ENCODE measurements around the gene CBX2.
"Not testable (repeated sequence)": the region's sequence is repeated elsewhere in the genome, so short reads cannot be mapped to it uniquely, and the experiment has no call there.

The CBX2 gene

GRCh38 chr17:79749156-79749815, 28.7 kb upstream of the CBX2 start:
- TF ChIP-seq, protein P1, sequence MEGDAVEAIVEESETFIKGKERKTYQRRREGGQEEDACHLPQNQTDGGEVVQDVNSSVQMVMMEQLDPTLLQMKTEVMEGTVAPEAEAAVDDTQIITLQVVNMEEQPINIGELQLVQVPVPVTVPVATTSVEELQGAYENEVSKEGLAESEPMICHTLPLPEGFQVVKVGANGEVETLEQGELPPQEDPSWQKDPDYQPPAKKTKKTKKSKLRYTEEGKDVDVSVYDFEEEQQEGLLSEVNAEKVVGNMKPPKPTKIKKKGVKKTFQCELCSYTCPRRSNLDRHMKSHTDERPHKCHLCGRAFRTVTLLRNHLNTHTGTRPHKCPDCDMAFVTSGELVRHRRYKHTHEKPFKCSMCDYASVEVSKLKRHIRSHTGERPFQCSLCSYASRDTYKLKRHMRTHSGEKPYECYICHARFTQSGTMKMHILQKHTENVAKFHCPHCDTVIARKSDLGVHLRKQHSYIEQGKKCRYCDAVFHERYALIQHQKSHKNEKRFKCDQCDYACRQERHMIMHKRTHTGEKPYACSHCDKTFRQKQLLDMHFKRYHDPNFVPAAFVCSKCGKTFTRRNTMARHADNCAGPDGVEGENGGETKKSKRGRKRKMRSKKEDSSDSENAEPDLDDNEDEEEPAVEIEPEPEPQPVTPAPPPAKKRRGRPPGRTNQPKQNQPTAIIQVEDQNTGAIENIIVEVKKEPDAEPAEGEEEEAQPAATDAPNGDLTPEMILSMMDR (IDR thresholded peaks at IDR 0.05; ENCODE audit: control extremely low read depth, extremely low read depth, low read depth, missing control alignments): no peak
- CTCF ChIA-PET: no interaction called here
- POLR2A ChIA-PET: no interaction called here
- no peak for DNase-seq (ENCODE audit: extremely low spot score)

GRCh38 chr17:79749958-79750357, 28.0 kb upstream of the CBX2 start:
- TF ChIP-seq, protein P1 (IDR thresholded peaks at IDR 0.05; ENCODE audit: control extremely low read depth, extremely low read depth, low read depth, missing control alignments): no peak
- ChIA-PET CTCF (no interaction called here), POLR2A (no interaction called here)
- DNase-seq (ENCODE audit: extremely low spot score): no peak

DNA sequence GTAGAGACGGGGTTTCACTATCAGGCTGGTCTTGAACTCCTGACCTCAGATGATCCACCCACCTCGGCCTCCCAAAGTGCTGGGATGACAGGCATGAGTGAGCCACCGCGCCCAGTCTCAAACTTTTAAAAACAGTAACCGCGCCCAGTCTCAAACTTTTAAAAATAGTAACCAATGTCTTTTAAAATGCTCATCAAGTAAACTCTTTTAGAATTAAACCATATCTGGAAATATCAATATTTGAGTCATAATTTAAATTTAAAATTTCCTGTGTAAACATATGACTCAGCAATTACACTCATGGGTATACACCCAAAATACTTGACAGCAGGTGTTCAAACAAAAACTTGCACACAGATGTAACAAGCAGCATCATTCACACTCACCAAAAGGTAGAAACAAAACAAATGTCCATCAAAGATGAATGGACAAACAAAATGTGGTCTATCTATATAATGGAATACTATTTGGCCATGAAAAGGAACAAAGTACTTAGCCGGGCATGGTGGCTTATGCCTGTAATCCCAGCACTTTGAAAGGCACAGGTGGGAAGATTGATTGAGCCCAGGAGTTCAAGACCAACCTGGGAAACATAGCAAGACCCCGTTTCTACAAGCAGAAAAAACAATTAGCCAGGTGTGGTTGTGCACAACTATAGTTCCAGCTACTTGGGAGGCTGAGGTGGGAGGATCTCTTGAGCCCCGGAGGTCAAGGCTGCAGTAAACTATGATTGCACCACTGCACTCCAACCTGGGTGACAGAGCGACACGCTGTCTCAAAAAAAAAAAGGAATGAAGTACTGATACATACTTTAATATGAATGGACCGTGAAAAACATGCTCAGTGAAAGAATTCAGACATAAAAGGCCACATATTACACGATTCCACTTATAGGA, 27.1 kb upstream of the CBX2 start:
- POLR2A ChIA-PET: interaction anchor here (0.6 kb wide), 1 partner anchor 662 kb away, joined by 3 read pairs; no protein-coding TSS in a partner anchor
- no peak for DNase-seq (ENCODE audit: extremely low spot score)
- CTCF ChIA-PET: interaction anchor here (1.7 kb wide), 1 partner anchor 258 kb away, joined by 3 read pairs; no protein-coding TSS in a partner anchor
- TF ChIP-seq, protein P1 (IDR thresholded peaks at IDR 0.05; ENCODE audit: control extremely low read depth, extremely low read depth, low read depth, missing control alignments): no peak

DNA sequence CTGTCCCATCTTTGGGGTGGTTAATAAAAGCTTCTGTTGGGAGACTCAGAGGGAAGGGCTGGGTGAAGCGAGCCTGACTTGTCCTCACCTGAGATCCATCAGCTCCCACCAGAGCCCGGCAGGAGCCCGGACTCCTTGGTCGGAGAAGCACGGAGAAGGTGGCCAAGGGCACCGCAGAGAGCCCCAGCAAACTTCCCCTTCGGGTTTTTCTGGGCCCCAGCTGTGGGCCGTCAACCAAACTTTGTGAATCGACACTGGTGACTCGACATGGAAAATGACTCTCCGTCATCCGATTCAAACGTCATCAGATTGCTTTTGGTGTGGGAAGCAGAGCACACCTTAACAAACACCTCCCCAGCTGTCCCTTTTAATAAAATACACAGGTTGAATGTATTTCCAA, 25.8 kb upstream of the CBX2 start:
- no peak for DNase-seq (ENCODE audit: extremely low spot score)
- TF ChIP-seq, protein P1 (IDR thresholded peaks at IDR 0.05; ENCODE audit: control extremely low read depth, extremely low read depth, low read depth, missing control alignments): no peak
- ChIA-PET CTCF (interaction anchor here (1.2 to 1.7 kb wide), 4 partner anchors 10 to 256 kb away, joined by 3 to 6 read pairs (median 4); no protein-coding TSS in a partner anchor), POLR2A (interaction anchor here (0.6 kb wide), 1 partner anchor 663 kb away, joined by 3 read pairs; no protein-coding TSS in a partner anchor)

GRCh38 chr17:79754370-79754769, 23.6 kb upstream of the CBX2 start:
- DNase-seq (ENCODE audit: extremely low spot score): no peak
- CTCF ChIA-PET: interaction anchor here (1.3 kb wide), 1 partner anchor 13 kb away, joined by 3 read pairs; no protein-coding TSS in a partner anchor
- TF ChIP-seq, protein P1 (IDR thresholded peaks at IDR 0.05; ENCODE audit: control extremely low read depth, extremely low read depth, low read depth, missing control alignments): no peak
- POLR2A ChIA-PET: no interaction called here

DNA sequence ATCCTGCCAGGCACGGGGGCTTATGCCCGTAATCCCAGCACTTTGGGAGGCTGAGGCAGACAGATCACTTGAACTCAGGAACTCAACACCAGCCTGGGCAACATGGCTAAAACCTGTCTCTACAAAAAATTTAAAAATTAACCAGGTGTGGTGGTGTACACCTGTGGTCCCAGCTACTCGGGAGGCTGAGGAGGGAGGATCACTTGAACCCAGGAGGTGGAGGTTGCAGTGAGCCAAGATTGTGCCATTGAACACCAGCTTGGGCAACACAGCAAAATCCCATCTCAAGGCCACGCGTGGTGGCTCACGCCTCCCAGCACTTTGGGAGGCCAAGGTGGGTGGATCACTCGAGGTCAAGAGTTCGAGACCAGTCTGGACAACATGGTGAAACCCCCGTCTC, 23.0 kb upstream of the CBX2 start:
- CTCF ChIA-PET; POLR2A ChIA-PET; DNase-seq (ENCODE audit: extremely low spot score): not testable (repeated sequence)

GRCh38 chr17:79755591-79755990, 22.4 kb upstream of the CBX2 start:
- TF ChIP-seq, protein P1 (IDR thresholded peaks at IDR 0.05; ENCODE audit: control extremely low read depth, extremely low read depth, low read depth, missing control alignments): no peak
- POLR2A ChIA-PET: no interaction called here
- no peak for DNase-seq (ENCODE audit: extremely low spot score)
- CTCF ChIA-PET: no interaction called here

All from GM10248 (cell line).